ENCODE measurements around the gene SGO2. TPM values are rescaled to one million over a fixed set of nuclear protein-coding genes. Genes with fewer than 3 reads are reported as not detected.

SGO2 gene
- total RNA-seq, 2 donors from 2014 or later = 51.2 to 67.7 TPM

DNA sequence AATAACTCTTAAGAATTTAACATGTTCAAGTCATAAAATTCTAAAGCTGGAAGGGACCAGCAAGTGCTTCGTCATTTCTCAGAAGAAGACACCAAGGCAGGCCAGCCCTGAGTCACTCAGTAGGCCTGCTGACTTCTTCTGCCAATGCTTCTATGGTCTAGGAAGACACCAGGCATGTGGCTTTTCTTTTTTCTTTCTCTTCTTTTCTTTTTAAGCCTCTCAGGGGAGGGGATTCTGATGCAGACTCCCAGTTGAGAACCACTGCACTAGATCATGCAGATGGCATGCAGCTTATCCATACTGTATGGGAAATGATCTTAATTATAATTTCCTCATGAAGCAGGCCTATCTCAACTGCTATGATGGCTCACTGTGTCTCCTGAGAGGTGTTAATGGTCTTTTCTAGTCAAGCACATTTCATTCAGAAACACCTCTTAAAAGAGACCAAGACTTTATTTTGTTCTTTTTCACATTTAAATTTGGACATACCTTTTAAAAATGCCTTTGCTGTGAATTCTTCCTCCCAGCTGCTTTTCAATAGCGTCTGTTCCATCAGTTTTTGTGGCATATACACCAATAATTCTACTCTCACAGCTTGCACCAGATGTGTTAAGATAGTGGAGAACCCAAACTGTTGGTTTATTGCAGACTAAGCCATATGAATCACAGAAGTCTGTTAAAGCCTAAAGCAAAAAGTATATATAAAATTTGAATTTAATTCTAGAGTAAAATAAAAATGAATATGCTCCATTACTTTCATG, 27.4 kb upstream of the SGO2 start:
- H3K4me3 Mint-ChIP-seq = no peak overlapping the region

DNA sequence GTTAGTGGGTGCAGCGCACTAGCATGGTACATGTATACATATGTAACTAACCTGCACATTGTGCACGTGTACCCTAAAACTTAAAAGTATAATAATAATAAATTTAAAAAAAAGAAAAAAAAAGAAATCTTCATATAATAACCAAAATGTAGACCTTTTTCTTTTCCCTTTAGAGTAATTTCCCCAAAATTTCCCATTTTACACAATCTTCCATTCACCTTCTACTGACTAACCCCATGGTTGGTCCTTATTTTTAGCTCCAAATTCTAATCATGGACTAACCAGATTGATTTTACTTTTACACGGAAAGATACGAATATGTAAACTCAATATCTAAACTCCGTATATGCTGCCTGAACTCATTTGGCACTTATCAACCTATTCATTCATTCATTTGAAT, 23.8 kb upstream of the SGO2 start:
- no peaks in the 10 kb centered on the region for H3K4me1 Mint-ChIP-seq
- H3K27ac Mint-ChIP-seq = no peak overlapping the region
- H3K9me3 Mint-ChIP-seq = no peaks in the 10 kb centered on the region
- H3K36me3 Mint-ChIP-seq (ENCODE audit: low read depth) = peaks cover 64% of the 10 kb centered on the region
- H3K4me3 Mint-ChIP-seq = no peak overlapping the region
- no peaks in the 10 kb centered on the region for H3K27me3 Mint-ChIP-seq
- ATAC-seq (replicated peaks) = no peak

More for the DNA sequence above, 27.4 kb upstream of the SGO2 start:
- H3K27ac Mint-ChIP-seq = no peak overlapping the region
- no peaks in the 10 kb centered on the region for H3K9me3 Mint-ChIP-seq
- H3K27me3 Mint-ChIP-seq = no peaks in the 10 kb centered on the region
- ATAC-seq (replicated peaks) = no peak
- H3K36me3 Mint-ChIP-seq (ENCODE audit: low read depth) = peaks cover 79% of the 10 kb centered on the region
- H3K4me1 Mint-ChIP-seq = no peaks in the 10 kb centered on the region

DNA sequence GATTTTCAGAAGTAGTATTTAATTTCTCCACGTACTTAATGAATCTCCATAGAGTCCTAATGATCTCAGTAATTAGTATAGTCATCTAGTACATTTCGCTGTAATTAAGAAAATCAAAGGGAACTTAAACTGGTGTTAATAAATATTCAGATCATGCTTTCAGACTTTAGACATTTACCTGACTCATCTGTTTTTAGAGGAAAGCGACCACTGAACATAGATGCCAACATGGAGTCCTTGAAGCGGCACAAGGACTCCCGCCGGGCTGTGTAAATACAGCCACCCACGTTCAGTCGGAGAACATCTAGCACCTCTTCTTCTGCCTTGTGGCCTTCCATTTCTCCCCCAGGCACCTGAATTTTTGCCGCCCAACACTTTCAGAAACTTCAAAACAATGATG, 19.3 kb upstream of the SGO2 start:
- no peak overlapping the region for H3K4me3 Mint-ChIP-seq
- H3K27me3 Mint-ChIP-seq = no peaks in the 10 kb centered on the region
- no peaks in the 10 kb centered on the region for H3K9me3 Mint-ChIP-seq
- H3K4me1 Mint-ChIP-seq = peaks cover 7% of the 10 kb centered on the region
- ATAC-seq (replicated peaks) = no peak
- H3K27ac Mint-ChIP-seq = no peak overlapping the region
- H3K36me3 Mint-ChIP-seq (ENCODE audit: low read depth) = peaks cover 40% of the 10 kb centered on the region

DNA sequence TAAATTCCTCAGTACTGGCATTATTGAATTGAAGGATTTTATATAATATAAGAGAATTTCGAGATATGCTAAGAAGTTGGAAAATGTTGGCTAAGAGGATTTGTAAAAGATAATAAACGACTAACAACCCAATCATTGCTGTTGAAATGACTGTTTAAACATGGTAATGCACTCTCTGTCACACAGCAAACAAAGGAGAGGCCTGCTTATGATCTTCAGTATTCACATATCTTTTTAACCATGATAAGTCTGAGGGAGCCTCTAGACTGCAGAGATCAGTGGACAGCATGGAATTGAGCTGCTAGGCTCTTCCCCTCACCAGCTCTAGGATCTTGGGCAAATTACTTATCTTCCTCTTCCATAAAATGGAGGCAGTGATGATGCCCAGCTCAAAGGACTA, 18.8 kb upstream of the SGO2 start:
- Mint-ChIP-seq H3K27ac (no peak overlapping the region), H3K4me3 (no peak overlapping the region), H3K9me3 (no peaks in the 10 kb centered on the region), H3K4me1 (peaks cover 7% of the 10 kb centered on the region), H3K27me3 (no peaks in the 10 kb centered on the region), H3K36me3 (ENCODE audit: low read depth) (peaks cover 36% of the 10 kb centered on the region)
- no peak for ATAC-seq (replicated peaks)

DNA sequence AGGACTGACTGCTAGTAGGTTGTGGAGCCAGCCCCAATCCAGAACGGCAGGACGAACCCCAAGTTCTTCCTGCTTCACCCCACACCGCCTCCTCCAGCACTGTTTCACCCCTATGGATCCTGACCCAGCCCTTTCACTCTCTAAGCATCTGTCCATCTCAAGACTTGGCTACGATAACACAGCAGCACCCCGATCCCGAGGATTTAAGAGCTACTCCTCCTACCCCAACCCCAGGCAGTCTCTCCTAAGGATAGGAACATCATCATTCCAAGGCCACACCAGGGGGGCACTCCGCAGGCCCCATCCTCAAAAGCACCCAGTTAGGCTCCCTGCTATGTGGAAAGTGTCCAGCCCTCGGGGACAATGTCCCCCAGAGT, 16.8 kb upstream of the SGO2 start:
- Mint-ChIP-seq H3K4me3 (no peak overlapping the region), H3K9me3 (no peaks in the 10 kb centered on the region), H3K27me3 (no peaks in the 10 kb centered on the region), H3K36me3 (ENCODE audit: low read depth) (peaks cover 17% of the 10 kb centered on the region), H3K4me1 (peaks cover 7% of the 10 kb centered on the region), H3K27ac (peak overlapping the region; percentile 96)
- peak; percentile 11 for ATAC-seq (replicated peaks)

DNA sequence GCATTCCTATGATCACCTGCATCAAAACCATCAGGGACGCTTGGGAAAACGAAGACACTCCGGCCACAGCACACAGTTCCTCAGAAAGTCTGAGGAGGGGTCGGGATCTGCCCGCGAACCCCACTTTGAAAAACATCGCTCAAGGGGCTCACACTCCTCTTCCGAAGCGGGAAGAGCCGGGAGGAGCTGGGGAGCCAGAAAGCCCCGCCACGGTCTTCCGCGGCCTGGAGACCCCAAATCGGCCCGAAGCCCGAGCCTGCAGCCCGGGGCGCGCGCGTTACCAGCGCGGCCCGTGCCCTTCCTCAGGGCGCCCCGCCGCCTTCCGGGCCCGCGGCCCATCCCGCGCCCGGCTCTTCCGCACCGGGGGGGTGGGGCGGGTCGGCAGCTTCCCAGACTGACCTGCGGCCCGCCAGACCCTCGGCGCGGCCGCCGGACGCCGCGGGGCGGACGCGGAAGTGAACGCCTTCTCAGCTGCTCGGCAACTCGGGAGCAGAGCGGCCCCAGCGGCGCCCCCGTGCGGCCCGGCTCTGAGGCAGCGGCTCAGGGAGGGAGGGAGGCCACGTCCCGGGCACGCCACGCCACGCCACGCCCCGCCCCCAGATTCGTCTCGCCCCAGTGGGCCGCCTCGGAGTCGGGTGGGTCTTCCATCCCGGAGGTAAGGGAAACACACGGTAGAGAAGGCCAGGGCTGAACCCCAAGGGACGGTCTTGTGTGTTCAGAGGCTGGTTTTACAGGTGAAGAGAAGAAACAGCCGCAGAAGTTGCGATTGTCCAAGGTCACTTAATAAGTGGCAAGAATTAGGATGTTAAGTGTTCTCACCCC, 16.2 kb upstream of the SGO2 start, which contains the start of gene KCTD18:
TSS of gene KCTD18 (minus strand) at position 457 of the 822 bp plus-strand sequence. CDS start 3,052 bp downstream, outside the sequence.
- no peaks in the 10 kb centered on the region for H3K27me3 Mint-ChIP-seq
- H3K27ac Mint-ChIP-seq = peak within 1 kb of the TSS; percentile 96
- H3K4me1 Mint-ChIP-seq = peaks cover 11% of the 10 kb centered on the region

DNA sequence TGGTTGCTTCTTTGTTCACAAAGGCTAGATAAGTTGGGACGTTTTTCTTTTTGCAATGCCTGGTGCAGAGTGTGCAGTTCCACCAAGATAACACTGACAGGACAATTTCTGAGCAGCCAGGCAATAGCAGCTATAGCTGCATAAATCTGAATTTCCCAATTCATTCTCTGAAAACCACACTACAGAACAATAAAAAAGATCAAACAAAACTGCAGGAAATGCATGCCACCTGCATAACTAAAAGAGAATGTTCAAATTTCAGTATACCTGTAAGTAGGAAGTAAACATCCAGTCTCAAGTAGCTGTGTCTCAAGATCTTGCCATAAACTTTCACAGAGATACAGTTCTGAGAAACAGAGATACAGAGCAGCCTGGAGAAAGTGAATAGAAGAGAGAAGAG, 10.9 kb upstream of the SGO2 start:
- H3K4me1 Mint-ChIP-seq = peaks cover 10% of the 10 kb centered on the region
- no peaks in the 10 kb centered on the region for H3K36me3 Mint-ChIP-seq (ENCODE audit: low read depth)
- no peak for ATAC-seq (replicated peaks)
- no peaks in the 10 kb centered on the region for H3K27me3 Mint-ChIP-seq
- peak overlapping the region; percentile 14 for H3K4me3 Mint-ChIP-seq
- H3K27ac Mint-ChIP-seq = no peak overlapping the region
- no peaks in the 10 kb centered on the region for H3K9me3 Mint-ChIP-seq

More for the DNA sequence above, 16.2 kb upstream of the SGO2 start, which contains the start of gene KCTD18:
- peak; percentile 99 for ATAC-seq (replicated peaks)
- Mint-ChIP-seq H3K36me3 (ENCODE audit: low read depth) (peaks cover 11% of the 10 kb centered on the region), H3K4me3 (no peak within 1 kb of the TSS), H3K9me3 (no peaks in the 10 kb centered on the region)

DNA sequence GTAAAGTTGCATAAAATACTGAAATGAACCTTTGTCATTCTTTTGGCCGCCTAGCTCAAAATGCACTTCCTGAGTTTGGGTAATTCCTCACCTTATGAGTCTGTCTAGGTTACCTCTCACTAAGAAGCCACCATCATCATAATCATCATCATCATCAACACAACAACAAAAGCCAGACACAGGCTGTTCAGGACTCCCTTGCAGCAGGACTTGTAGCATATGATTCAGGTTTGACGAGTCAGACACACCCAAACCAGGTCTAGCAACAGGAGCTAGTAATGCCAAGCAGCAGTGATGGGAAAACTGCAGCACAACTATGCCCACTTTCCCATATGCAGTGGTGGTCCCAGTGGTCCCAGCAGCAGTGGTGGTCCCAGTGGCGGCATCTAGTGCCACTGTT, 2.8 kb upstream of the SGO2 start:
- H3K27ac Mint-ChIP-seq = no peak overlapping the region
- H3K36me3 Mint-ChIP-seq (ENCODE audit: low read depth) = peaks cover 11% of the 10 kb centered on the region
- ATAC-seq (replicated peaks) = no peak
- H3K9me3 Mint-ChIP-seq = no peaks in the 10 kb centered on the region
- H3K4me3 Mint-ChIP-seq = no peak overlapping the region
- peaks cover 5% of the 10 kb centered on the region for H3K27me3 Mint-ChIP-seq
- H3K4me1 Mint-ChIP-seq = peaks cover 9% of the 10 kb centered on the region

DNA sequence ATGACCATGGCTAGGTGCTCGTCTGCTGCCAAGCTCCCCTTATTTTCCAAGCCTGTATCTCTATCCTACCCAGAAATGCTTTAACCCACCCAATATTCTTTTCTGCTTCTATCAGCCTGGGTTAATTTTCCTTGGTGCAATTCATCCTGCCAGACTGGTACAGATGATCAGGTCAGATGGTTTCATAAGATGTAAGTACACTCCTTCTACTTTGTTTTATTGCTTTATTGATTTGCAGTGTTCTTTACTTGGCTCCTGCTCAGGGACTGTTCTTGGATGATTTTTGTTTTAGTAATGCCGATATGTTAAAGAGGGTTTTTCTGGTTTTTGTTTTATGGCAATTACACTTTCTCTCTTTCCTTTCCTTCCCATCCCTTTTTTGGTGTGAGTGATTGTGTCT, 2.4 kb upstream of the SGO2 start:
- H3K27ac Mint-ChIP-seq = no peak overlapping the region
- no peak overlapping the region for H3K4me3 Mint-ChIP-seq
- H3K9me3 Mint-ChIP-seq = no peaks in the 10 kb centered on the region
- peaks cover 14% of the 10 kb centered on the region for H3K4me1 Mint-ChIP-seq
- H3K36me3 Mint-ChIP-seq (ENCODE audit: low read depth) = peaks cover 11% of the 10 kb centered on the region
- H3K27me3 Mint-ChIP-seq = peaks cover 5% of the 10 kb centered on the region
- ATAC-seq (replicated peaks) = no peak

DNA sequence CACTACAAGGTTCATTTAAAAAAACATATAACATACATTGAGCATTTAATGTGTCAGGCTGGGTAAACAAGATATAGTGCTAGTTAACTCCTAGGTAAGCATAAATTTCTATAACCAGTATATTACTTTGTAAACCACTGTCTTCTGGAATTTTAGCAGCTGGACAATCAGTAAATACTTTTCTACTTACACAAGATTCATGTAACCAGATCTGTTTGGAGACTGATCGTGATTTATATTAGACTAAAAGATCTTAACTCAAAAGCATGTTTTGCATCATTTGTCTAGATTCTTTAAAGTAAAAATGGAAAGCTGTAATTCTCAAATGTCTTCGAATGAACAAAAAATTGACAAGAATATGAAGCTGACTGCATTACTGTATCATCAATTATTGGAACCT, 941 bp upstream of the SGO2 start:
- H3K27me3 Mint-ChIP-seq = peaks cover 5% of the 10 kb centered on the region
- no peak overlapping the region for H3K27ac Mint-ChIP-seq
- no peaks in the 10 kb centered on the region for H3K9me3 Mint-ChIP-seq
- peak overlapping the region; percentile 89 for H3K4me3 Mint-ChIP-seq
- H3K4me1 Mint-ChIP-seq = peaks cover 17% of the 10 kb centered on the region
- peaks cover 11% of the 10 kb centered on the region for H3K36me3 Mint-ChIP-seq (ENCODE audit: low read depth)
- no peak for ATAC-seq (replicated peaks)

DNA sequence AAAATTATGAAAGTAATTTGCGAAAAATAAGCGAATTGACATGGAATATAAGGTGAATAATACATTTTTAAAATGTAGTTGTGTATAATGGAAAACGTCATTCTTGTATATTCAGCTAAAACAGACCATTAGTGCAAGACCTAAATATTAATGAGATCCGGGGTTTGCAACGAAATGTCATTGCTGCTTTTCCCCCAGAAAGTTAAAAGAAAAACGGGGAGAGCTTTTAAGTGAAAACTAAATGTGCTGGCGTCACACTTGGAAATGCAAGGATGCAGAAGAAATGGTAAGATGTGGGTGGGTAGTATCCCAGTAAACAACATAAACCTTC, 491 bp upstream of the SGO2 start:
- ATAC-seq (replicated peaks) = no peak
- H3K27ac Mint-ChIP-seq = peak overlapping the region; percentile 96
- peak overlapping the region; percentile 89 for H3K4me3 Mint-ChIP-seq
- H3K4me1 Mint-ChIP-seq = peaks cover 17% of the 10 kb centered on the region
- H3K27me3 Mint-ChIP-seq = peaks cover 5% of the 10 kb centered on the region
- peaks cover 11% of the 10 kb centered on the region for H3K36me3 Mint-ChIP-seq (ENCODE audit: low read depth)
- H3K9me3 Mint-ChIP-seq = no peaks in the 10 kb centered on the region

DNA sequence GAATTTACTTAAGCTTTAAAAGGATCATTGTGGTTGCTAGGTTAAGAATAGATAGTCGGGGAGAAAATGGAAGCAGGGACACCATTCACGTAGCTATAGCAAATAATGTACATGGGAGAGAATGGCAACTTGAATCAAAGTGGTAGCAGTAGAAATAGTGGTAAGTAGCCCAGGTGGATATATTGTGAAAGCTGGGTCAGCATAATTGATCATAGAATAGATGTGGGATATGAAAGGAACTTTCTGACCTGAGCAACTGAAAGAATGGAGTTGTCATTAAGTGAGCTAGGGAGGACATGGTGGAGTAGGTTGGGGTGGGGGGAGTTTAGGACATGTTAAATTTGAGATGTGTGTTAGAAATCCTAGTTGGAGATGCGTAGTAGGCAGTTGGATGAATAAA, 2.2 kb downstream of the SGO2 start:
- peak overlapping the region; percentile 89 for H3K4me3 Mint-ChIP-seq
- no peak for ATAC-seq (replicated peaks)
- H3K27ac Mint-ChIP-seq = no peak overlapping the region
- peaks cover 5% of the 10 kb centered on the region for H3K27me3 Mint-ChIP-seq
- peaks cover 13% of the 10 kb centered on the region for H3K36me3 Mint-ChIP-seq (ENCODE audit: low read depth)
- H3K4me1 Mint-ChIP-seq = peaks cover 17% of the 10 kb centered on the region
- no peaks in the 10 kb centered on the region for H3K9me3 Mint-ChIP-seq

DNA sequence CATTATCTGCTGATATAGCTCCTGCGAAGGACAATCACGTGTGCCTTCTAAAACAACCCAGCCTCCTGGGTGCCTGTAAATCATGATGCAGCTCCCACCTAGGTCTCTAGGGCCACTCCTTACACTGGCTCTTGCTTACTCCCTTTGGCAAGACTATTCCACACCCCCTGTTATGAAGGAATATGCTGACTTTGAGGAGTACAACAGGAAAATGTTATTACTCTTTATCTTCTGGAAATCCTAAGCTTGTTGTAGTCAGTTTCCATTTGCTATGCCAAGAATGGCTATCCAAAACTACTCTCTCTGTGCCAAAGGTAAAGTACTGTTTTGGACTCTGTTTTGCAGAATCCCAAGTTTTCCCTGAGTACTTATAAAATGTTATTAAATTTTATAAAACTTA, 7.7 kb downstream of the SGO2 start:
- Mint-ChIP-seq H3K9me3 (no peaks in the 10 kb centered on the region), H3K4me3 (no peak overlapping the region), H3K4me1 (peaks cover 1% of the 10 kb centered on the region), H3K27me3 (no peaks in the 10 kb centered on the region), H3K27ac (no peak overlapping the region), H3K36me3 (ENCODE audit: low read depth) (peaks cover 12% of the 10 kb centered on the region)
- ATAC-seq (replicated peaks) = no peak

DNA sequence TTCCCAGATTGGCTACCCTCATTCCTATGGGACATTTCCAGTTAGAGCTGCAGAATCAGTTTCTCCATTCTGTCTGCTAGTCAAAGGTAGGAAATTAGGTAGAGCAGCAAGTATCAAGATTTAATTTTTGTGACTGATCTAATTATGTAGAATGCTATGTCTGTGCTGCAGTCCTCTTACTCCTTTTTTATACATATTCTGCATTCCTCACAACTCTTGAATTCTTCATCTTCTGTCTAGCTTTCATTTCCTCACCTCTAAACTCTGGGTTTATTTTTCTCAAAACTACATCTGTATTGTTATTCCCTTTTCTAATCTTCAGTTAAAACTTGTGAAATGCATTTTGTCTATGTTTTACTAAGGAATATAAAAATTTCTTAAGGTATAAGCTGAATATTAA, 8.6 kb downstream of the SGO2 start:
- ATAC-seq (replicated peaks) = no peak
- Mint-ChIP-seq H3K27me3 (no peaks in the 10 kb centered on the region), H3K9me3 (no peaks in the 10 kb centered on the region), H3K4me3 (no peak overlapping the region), H3K4me1 (no peaks in the 10 kb centered on the region), H3K36me3 (ENCODE audit: low read depth) (peaks cover 14% of the 10 kb centered on the region), H3K27ac (no peak overlapping the region)

DNA sequence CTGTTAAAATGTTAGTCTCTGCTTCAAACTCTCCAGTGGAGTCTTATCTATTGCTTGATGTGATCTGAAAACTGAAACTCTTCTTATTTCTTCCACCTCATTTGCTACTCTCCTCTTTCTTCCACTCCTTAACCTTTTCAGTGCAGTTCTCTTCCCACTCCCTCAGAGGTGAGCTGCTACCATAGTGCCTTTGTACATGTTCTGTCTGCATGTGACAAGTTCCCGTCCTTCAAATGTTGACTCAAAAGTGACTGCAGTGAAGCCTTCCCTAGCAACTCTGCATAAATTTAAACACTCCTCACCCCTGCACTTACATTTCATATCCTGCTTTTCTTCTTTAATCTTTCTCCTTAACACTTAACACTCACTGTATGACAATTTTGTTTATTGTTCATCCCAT, 12.1 kb downstream of the SGO2 start:
- ATAC-seq (replicated peaks) = no peak

More for the DNA sequence above, 12.1 kb downstream of the SGO2 start:
- H3K27me3 Mint-ChIP-seq = no peaks in the 10 kb centered on the region
- H3K9me3 Mint-ChIP-seq = no peaks in the 10 kb centered on the region
- no peaks in the 10 kb centered on the region for H3K4me1 Mint-ChIP-seq
- H3K4me3 Mint-ChIP-seq = no peak overlapping the region
- no peak overlapping the region for H3K27ac Mint-ChIP-seq
- peaks cover 42% of the 10 kb centered on the region for H3K36me3 Mint-ChIP-seq (ENCODE audit: low read depth)

Measured in activated T-helper 17 cell treated with anti-CD3 and anti-CD28 coated beads, Interleukin-2, amount 50 U/mL, for 72 hours (primary cell).